Measurements from ENCODE around the gene PDLIM1. TPM values are rescaled to one million over a fixed set of nuclear protein-coding genes. Genes with fewer than 3 reads are reported as not detected.

PDLIM1 gene
- total and polyA plus RNA-seq, 2 of the 8 experiments (the other 6 are each of a cell fraction or from before 2014, with no cell fraction given) = 169 to 245 TPM

- no peak for TF ChIP-seq BRCA1 (IDR thresholded peaks at IDR 0.05; ENCODE audit: low read depth, low read length)
Observed at GRCh38 chr10:95339863-95340262, 49.1 kb upstream of the PDLIM1 start (continued).

All from H1 (cell line).